Measurements from ENCODE around the gene NR2F1. TPM values are rescaled to one million over a fixed set of nuclear protein-coding genes. Genes with fewer than 3 reads are reported as not detected.
A peak's percentile ranks its signal among the peaks of the same experiment; 100 is the strongest.

Gene NR2F1
- total RNA-seq, 2 experiments from 2014 or later, result not detected

DNA sequence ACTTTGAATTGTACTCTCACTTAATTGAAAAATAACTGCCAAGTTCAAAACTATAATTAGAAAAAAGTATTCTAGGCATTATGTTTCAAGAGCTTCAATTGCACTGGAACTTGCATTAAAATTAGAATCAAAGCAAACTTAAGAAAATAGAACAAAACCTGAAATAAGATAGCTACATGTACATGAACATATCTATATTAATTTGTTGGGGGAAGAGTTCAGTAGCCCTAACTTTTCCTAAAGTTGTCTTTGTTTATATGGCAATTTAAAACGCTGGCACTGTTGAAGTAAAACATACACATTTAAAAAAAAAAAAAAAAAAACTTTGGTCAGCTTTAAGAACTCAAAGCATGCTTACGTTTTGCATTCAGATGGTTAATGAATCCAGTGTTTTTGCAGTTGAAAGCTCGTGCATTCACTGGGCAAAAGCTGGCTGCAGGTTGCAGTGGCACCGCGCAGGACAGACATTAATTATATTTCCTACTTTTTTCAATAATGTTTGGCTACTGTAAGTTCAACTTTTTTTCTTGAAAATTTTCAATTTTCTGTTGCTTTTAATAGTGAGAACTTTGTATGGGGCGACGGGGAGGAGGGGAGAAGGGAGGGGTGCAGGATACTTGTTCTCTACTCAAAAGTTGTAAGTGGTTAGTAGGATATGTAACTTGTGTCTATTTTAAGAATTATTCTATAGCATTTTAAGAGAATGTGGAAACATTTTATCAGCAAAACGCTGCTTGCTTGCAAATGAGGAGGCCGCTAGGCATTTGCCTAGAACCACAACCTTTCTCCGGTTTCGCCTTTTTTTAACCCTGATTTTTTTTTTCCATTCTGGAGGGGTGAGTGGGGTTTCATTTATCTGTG is 3.9 kb downstream of the NR2F1 start:
- Mint-ChIP-seq H3K27me3 (peaks cover 53% of the 10 kb centered on the region), H3K4me1 (peaks cover 22% of the 10 kb centered on the region), H3K4me3 (no peak overlapping the region), H3K27ac (no peak overlapping the region), H3K9me3 (ENCODE audit: low read depth) (no peaks in the 10 kb centered on the region), H3K36me3 (ENCODE audit: low read depth) (peaks cover 5% of the 10 kb centered on the region)
- ATAC-seq, result no peak
- ChIA-PET CTCF (interaction anchor here (0.6 to 2.5 kb wide), 9 partner anchors 9 to 329 kb away, joined by 3 to 10 read pairs (median 6); no protein-coding TSS in a partner anchor), POLR2A (interaction anchor here (0.9 kb wide), 1 partner anchor 16 kb away, joined by 3 read pairs; no protein-coding TSS in a partner anchor)
- DNase-seq, result no peak
- intact Hi-C loops (cut with DNase I, micrococcal nuclease), result loop anchor here (2.0 kb wide), 3 partner anchors 14 to 20 kb away; no protein-coding TSS in a partner anchor

- ATAC-seq (no peak), DNase-seq (peak; percentile 32)
- POLR2A ChIA-PET, result no interaction called here
- Mint-ChIP-seq H3K4me3 (no peak overlapping the region), H3K27me3 (peaks cover 57% of the 10 kb centered on the region), H3K9me3 (ENCODE audit: low read depth) (no peaks in the 10 kb centered on the region), H3K4me1 (peaks cover 22% of the 10 kb centered on the region), H3K27ac (no peak overlapping the region), H3K36me3 (ENCODE audit: low read depth) (peaks cover 5% of the 10 kb centered on the region)
- intact Hi-C loops (cut with DNase I, micrococcal nuclease), result loop anchor here (2.0 kb wide), 3 partner anchors 15 to 19 kb away; no protein-coding TSS in a partner anchor
- CTCF ChIA-PET, result interaction anchor here (0.9 to 2.5 kb wide), 7 partner anchors 9 to 329 kb away, joined by 4 to 10 read pairs (median 6); no protein-coding TSS in a partner anchor
Measured at GRCh38 chr5:93587597-93588351, 4.8 kb downstream of the NR2F1 start.

- intact Hi-C loops (cut with DNase I, micrococcal nuclease), result no loop called here
- Mint-ChIP-seq H3K4me1 (peaks cover 22% of the 10 kb centered on the region), H3K36me3 (ENCODE audit: low read depth) (peaks cover 6% of the 10 kb centered on the region), H3K4me3 (peak overlapping the region; percentile 28), H3K27ac (peak overlapping the region; percentile 24), H3K9me3 (ENCODE audit: low read depth) (no peaks in the 10 kb centered on the region), H3K27me3 (peaks cover 63% of the 10 kb centered on the region)
- ATAC-seq (no peak), DNase-seq (no peak)
- CTCF ChIA-PET, result interaction anchor here (1.1 to 1.6 kb wide), 4 partner anchors 10 to 328 kb away, joined by 4 to 6 read pairs (median 5); no protein-coding TSS in a partner anchor
- POLR2A ChIA-PET, result no interaction called here
Measured at GRCh38 chr5:93588352-93589151, 5.5 kb downstream of the NR2F1 start.

GRCh38 chr5:93589152-93589828 is 6.3 kb downstream of the NR2F1 start:
- Mint-ChIP-seq H3K36me3 (ENCODE audit: low read depth) (peaks cover 6% of the 10 kb centered on the region), H3K4me3 (peak overlapping the region; percentile 28), H3K27me3 (peaks cover 69% of the 10 kb centered on the region), H3K9me3 (ENCODE audit: low read depth) (no peaks in the 10 kb centered on the region), H3K27ac (peak overlapping the region; percentile 24), H3K4me1 (peaks cover 22% of the 10 kb centered on the region)
- no peak for ATAC-seq
- no peak for DNase-seq
- intact Hi-C loops (cut with DNase I, micrococcal nuclease), result no loop called here
- POLR2A ChIA-PET, result no interaction called here
- CTCF ChIA-PET, result interaction anchor here (1.1 to 1.6 kb wide), 2 partner anchors 11 kb away, joined by 4 to 5 read pairs; no protein-coding TSS in a partner anchor

- Mint-ChIP-seq H3K4me3 (no peak overlapping the region), H3K36me3 (ENCODE audit: low read depth) (peaks cover 6% of the 10 kb centered on the region), H3K27ac (no peak overlapping the region), H3K27me3 (peaks cover 74% of the 10 kb centered on the region), H3K9me3 (ENCODE audit: low read depth) (no peaks in the 10 kb centered on the region), H3K4me1 (peaks cover 22% of the 10 kb centered on the region)
- POLR2A ChIA-PET, result no interaction called here
- intact Hi-C loops (cut with DNase I, micrococcal nuclease), result no loop called here
- CTCF ChIA-PET, result no interaction called here
- ATAC-seq (no peak), DNase-seq (no peak)
Measured at GRCh38 chr5:93589829-93590215, 6.8 kb downstream of the NR2F1 start.

DNA sequence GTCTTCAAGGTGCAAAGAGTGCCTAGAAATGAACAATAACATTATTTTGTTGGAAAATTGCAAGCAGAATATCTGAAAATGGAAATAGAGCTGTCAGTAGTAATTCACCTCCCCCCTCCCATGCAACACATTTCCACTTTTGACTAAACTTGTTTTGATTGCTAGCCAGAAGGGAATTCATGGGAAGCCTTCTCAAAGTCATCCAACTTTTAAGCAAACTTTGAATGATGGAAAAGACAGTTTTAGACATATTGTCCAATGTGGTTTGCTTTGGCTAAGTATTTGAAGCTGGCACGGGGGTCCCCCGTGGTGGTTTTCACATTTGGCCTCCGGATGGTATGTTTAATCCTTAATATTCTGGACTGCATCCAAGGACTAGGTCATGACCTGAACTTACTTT is 7.5 kb downstream of the NR2F1 start:
- ChIA-PET POLR2A (no interaction called here), CTCF (no interaction called here)
- intact Hi-C loops (cut with DNase I, micrococcal nuclease), result no loop called here
- no peaks in the 10 kb centered on the region for H3K9me3 Mint-ChIP-seq (ENCODE audit: low read depth)
- H3K27me3 Mint-ChIP-seq, result peaks cover 79% of the 10 kb centered on the region
- no peak for DNase-seq
- H3K4me3 Mint-ChIP-seq, result no peak overlapping the region
- H3K4me1 Mint-ChIP-seq, result peaks cover 23% of the 10 kb centered on the region
- no peak for ATAC-seq
- H3K36me3 Mint-ChIP-seq (ENCODE audit: low read depth), result peaks cover 6% of the 10 kb centered on the region
- H3K27ac Mint-ChIP-seq, result no peak overlapping the region

DNA sequence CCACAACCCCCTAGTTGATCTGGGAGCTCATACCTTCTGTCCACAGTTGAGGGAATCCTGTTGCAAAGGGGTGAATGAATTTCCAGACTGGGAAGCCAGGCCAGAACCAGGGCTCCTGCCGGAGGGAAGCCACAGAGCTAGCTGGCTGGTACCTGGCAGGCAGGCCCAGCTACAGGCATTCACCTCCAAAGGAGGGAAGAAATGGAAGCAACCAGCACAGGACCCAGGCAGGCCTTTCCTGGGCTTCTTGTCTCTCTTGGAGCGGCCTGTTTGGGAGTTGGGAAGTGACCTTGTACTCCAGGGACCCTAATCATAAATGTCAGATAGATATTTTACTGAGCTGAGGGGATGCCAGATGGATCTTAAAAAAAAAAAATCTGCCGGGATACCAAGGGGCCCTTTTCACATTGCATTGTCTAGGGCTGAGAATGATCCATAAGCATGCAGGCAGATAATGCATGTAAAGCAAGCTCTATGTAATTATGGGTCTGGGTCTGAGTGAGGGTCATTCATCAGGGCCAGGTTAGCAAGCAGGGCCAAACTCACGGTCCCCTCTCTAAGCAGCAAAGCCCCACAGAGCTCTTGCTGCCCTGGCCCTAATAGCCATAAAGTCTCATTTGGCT is 8.4 kb downstream of the NR2F1 start:
- H3K27me3 Mint-ChIP-seq, result peaks cover 80% of the 10 kb centered on the region
- POLR2A ChIA-PET, result interaction anchor here (0.7 kb wide), 1 partner anchor 38 kb away, joined by 13 read pairs; no protein-coding TSS in a partner anchor
- H3K9me3 Mint-ChIP-seq (ENCODE audit: low read depth), result no peaks in the 10 kb centered on the region
- CTCF ChIA-PET, result no interaction called here
- ATAC-seq, result no peak
- H3K36me3 Mint-ChIP-seq (ENCODE audit: low read depth), result peaks cover 8% of the 10 kb centered on the region
- intact Hi-C loops (cut with DNase I, micrococcal nuclease), result no loop called here
- H3K4me1 Mint-ChIP-seq, result peaks cover 25% of the 10 kb centered on the region
- H3K4me3 Mint-ChIP-seq, result no peak overlapping the region
- no peak overlapping the region for H3K27ac Mint-ChIP-seq
- no peak for DNase-seq

GRCh38 chr5:93592883-93593282 is 9.9 kb downstream of the NR2F1 start:
- peaks cover 75% of the 10 kb centered on the region for H3K27me3 Mint-ChIP-seq
- ChIA-PET POLR2A (no interaction called here), CTCF (interaction anchor here (0.7 to 1.1 kb wide), 2 partner anchors 14 to 16 kb away, joined by 3 read pairs; no protein-coding TSS in a partner anchor)
- H3K9me3 Mint-ChIP-seq (ENCODE audit: low read depth), result no peaks in the 10 kb centered on the region
- DNase-seq (no peak), ATAC-seq (no peak)
- intact Hi-C loops (cut with DNase I, micrococcal nuclease), result no loop called here
- H3K4me3 Mint-ChIP-seq, result no peak overlapping the region
- peaks cover 22% of the 10 kb centered on the region for H3K4me1 Mint-ChIP-seq
- H3K36me3 Mint-ChIP-seq (ENCODE audit: low read depth), result peaks cover 8% of the 10 kb centered on the region
- H3K27ac Mint-ChIP-seq, result no peak overlapping the region

DNA sequence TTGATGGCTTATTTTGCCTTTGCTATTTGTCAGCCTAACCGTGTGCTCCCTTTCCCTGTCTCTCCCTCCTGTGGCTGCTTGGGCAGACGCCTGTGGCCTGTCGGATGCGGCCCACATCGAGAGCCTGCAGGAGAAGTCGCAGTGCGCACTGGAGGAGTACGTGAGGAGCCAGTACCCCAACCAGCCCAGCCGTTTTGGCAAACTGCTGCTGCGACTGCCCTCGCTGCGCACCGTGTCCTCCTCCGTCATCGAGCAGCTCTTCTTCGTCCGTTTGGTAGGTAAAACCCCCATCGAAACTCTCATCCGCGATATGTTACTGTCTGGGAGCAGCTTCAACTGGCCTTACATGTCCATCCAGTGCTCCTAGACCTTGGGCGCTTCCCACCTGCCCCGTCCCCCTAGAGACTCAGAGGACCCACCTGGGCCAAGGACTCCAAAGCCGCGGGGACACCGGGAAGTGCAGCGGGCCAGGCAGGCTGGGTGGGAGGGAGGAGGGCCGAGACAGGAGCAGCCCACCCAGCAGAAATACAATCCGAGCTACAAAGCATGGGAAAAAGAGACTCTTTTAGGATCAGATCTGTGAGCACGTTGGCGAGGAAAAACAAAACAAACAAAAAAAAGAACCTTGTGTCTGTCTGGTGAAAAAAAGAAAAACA is 10.6 kb downstream of the NR2F1 start:
- H3K27me3 Mint-ChIP-seq, result peaks cover 73% of the 10 kb centered on the region
- DNase-seq (peak; percentile 5), ATAC-seq (no peak)
- CTCF ChIA-PET, result interaction anchor here (0.7 to 1.1 kb wide), 2 partner anchors 14 to 15 kb away, joined by 3 read pairs; no protein-coding TSS in a partner anchor
- no peaks in the 10 kb centered on the region for H3K9me3 Mint-ChIP-seq (ENCODE audit: low read depth)
- H3K27ac Mint-ChIP-seq, result no peak overlapping the region
- H3K4me1 Mint-ChIP-seq, result peaks cover 18% of the 10 kb centered on the region
- intact Hi-C loops (cut with DNase I, micrococcal nuclease), result no loop called here
- H3K4me3 Mint-ChIP-seq, result no peak overlapping the region
- POLR2A ChIA-PET, result no interaction called here
- peaks cover 8% of the 10 kb centered on the region for H3K36me3 Mint-ChIP-seq (ENCODE audit: low read depth)

Measured in activated CD4-positive, alpha-beta T cell treated with anti-CD3 and anti-CD28 coated beads for 36 hours (primary cell).